Right ventricle myocardium inferior (tissue), 1 donor: ENCODE data around the gene FABP1. TPM values are rescaled to one million over a fixed set of nuclear protein-coding genes. Genes with fewer than 3 reads are reported as not detected.

ENCODE experiments used
- ATAC-seq: fragments of 200-7000 bp; cut with Tn5 transposase; one replicate; pipeline ENCODE4 v1.9.1; 2020; ENCODE audit warnings: mild to moderate bottlenecking, moderate library complexity
- DNase-seq: peaks from one replicate; pipeline ENCODE4 v3.0.0; 2021; ENCODE audit errors: missing footprints
- intact Hi-C: fragments of 100-400 bp; cut with DNase I; formaldehyde crosslinking; loops from one replicate; pipeline ENCODE4 v1.11.0; 2022
- long read RNA-seq: library from polyadenylated mRNA; unstranded; transcript quantifications from one replicate; pipeline ENCODE4 v2.0.0, GENCODE V29; 2021
- total RNA-seq: library from RNA; stranded (reverse); fragmentation: NEBNext Ultra II Directional; extraction: Animal tissue kit (Norgen Biotek cat#: 25700); gene quantifications from one replicate; pipeline ENCODE4 v1.2.1, GENCODE V29; 2021
- donor health status: DM: no; HTN: yes; CAD: no; lungs with severe emphysema.

FABP1 gene
- not detected for total RNA-seq
- long read RNA-seq = 0 reads

GRCh38 chr2:88127888-88128653 is at the start of gene FABP1:
Gene FABP1, minus strand, starts transcription at chr2:88128062. Its CDS starts 45 bp downstream, at chr2:88128017.
- intact Hi-C loops = no loop called here
- ATAC-seq (no peak), DNase-seq (no peak)

- intact Hi-C loops = no loop called here
- ATAC-seq (peak; percentile 42), DNase-seq (no peak)
These were observed 49.7 kb upstream of the FABP1 start for GRCh38 chr2:88177556-88177955.

- DNase-seq (no peak), ATAC-seq (peak; percentile 59)
- intact Hi-C loops = no loop called here
These were observed 48.6 kb upstream of the FABP1 start for GRCh38 chr2:88176352-88176984.

GRCh38 chr2:88172882-88173281 is 45.0 kb upstream of the FABP1 start:
- DNase-seq (no peak), ATAC-seq (no peak)
- intact Hi-C loops = no loop called here

- intact Hi-C loops = no loop called here
These were observed 44.1 kb upstream of the FABP1 start for GRCh38 chr2:88171966-88172365.

GRCh38 chr2:88170472-88170892 is 42.6 kb upstream of the FABP1 start:
- intact Hi-C loops = no loop called here

More at GRCh38 chr2:88171966-88172365, 44.1 kb upstream of the FABP1 start:
- ATAC-seq (no peak), DNase-seq (no peak)

GRCh38 chr2:88168386-88168785 is 40.5 kb upstream of the FABP1 start:
- DNase-seq = no peak
- no peak for ATAC-seq
- intact Hi-C loops = no loop called here

More at GRCh38 chr2:88170472-88170892, 42.6 kb upstream of the FABP1 start:
- peak; percentile 23 for ATAC-seq
- DNase-seq = peak; percentile 57

- intact Hi-C loops = no loop called here
These were observed 39.9 kb upstream of the FABP1 start for GRCh38 chr2:88167740-88168139.

GRCh38 chr2:88165332-88166003 is 37.6 kb upstream of the FABP1 start:
- intact Hi-C loops = no loop called here

More at GRCh38 chr2:88167740-88168139, 39.9 kb upstream of the FABP1 start:
- ATAC-seq (no peak), DNase-seq (no peak)

GRCh38 chr2:88161446-88162244 is 33.8 kb upstream of the FABP1 start:
- intact Hi-C loops = no loop called here
- DNase-seq (no peak), ATAC-seq (peak; percentile 10)

More at GRCh38 chr2:88165332-88166003, 37.6 kb upstream of the FABP1 start:
- ATAC-seq (no peak), DNase-seq (no peak)

GRCh38 chr2:88160517-88160916 is 32.7 kb upstream of the FABP1 start:
- intact Hi-C loops = loop anchor here (1.0 kb wide), 1 partner anchor 100 kb away; no protein-coding TSS in a partner anchor
- ATAC-seq (no peak), DNase-seq (no peak)

GRCh38 chr2:88159955-88160415 is 32.1 kb upstream of the FABP1 start:
- DNase-seq (no peak), ATAC-seq (peak; percentile 62)
- intact Hi-C loops = loop anchor here (1.0 kb wide), 1 partner anchor 100 kb away; no protein-coding TSS in a partner anchor

GRCh38 chr2:88159481-88159880 is 31.6 kb upstream of the FABP1 start:
- DNase-seq (no peak), ATAC-seq (no peak)
- intact Hi-C loops = no loop called here

GRCh38 chr2:88148929-88149438 is 21.1 kb upstream of the FABP1 start:
- intact Hi-C loops = no loop called here
- no peak for DNase-seq
- ATAC-seq = no peak

GRCh38 chr2:88147145-88147544 is 19.3 kb upstream of the FABP1 start:
- ATAC-seq (no peak), DNase-seq (no peak)
- intact Hi-C loops = no loop called here

- ATAC-seq (no peak), DNase-seq (no peak)
- intact Hi-C loops = no loop called here
These were observed 18.7 kb upstream of the FABP1 start for GRCh38 chr2:88146590-88146989.

GRCh38 chr2:88144914-88145497 is 17.1 kb upstream of the FABP1 start:
- ATAC-seq (no peak), DNase-seq (no peak)
- intact Hi-C loops = no loop called here

GRCh38 chr2:88144271-88144670 is 16.4 kb upstream of the FABP1 start:
- intact Hi-C loops = no loop called here
- ATAC-seq = no peak
- no peak for DNase-seq
